GM19043 (cell line): ENCODE results near the gene MFSD6.

Experiments used
- ATAC-seq: cut with Tn5 transposase; IDR thresholded peaks from one replicate; pipeline ENCODE4 v1.9.1; 2021; ENCODE audit warnings: low read depth; ENCODE audit not compliant: unreplicated experiment

MFSD6 gene

GRCh38 chr2:190524928-190525327, 116.8 kb downstream of the MFSD6 start:
- ATAC-seq = no peak

- no peak for ATAC-seq
Observed at GRCh38 chr2:190526105-190526750, 118.1 kb downstream of the MFSD6 start.

GRCh38 chr2:190527214-190527613, 119.1 kb downstream of the MFSD6 start:
- no peak for ATAC-seq

- no peak for ATAC-seq
Observed at GRCh38 chr2:190527918-190528317, 119.8 kb downstream of the MFSD6 start.

GRCh38 chr2:190528521-190529001, 120.4 kb downstream of the MFSD6 start:
- no peak for ATAC-seq

- ATAC-seq = no peak
Observed at GRCh38 chr2:190529486-190530247, 121.5 kb downstream of the MFSD6 start.

- ATAC-seq = no peak
Observed at GRCh38 chr2:190530248-190530900, 122.2 kb downstream of the MFSD6 start.

GRCh38 chr2:190532581-190532980, 124.4 kb downstream of the MFSD6 start:
- ATAC-seq = no peak

GRCh38 chr2:190533175-190533967, 125.2 kb downstream of the MFSD6 start:
- ATAC-seq = no peak

GRCh38 chr2:190533968-190534309, 125.8 kb downstream of the MFSD6 start:
- peak; percentile 2 for ATAC-seq

- peak; percentile 64 for ATAC-seq
Observed at GRCh38 chr2:190534310-190535120, 126.4 kb downstream of the MFSD6 start, which contains the start of gene NEMP2. TSS of gene NEMP2 (minus strand) at chr2:190534722. CDS start at chr2:190534655, 67 bp downstream.

- ATAC-seq = no peak
Observed at GRCh38 chr2:190535121-190535439, 126.9 kb downstream of the MFSD6 start.

GRCh38 chr2:190535586-190535985, 127.4 kb downstream of the MFSD6 start:
- no peak for ATAC-seq

- no peak for ATAC-seq
Observed at GRCh38 chr2:190537765-190538164, 129.6 kb downstream of the MFSD6 start.

GRCh38 chr2:190538201-190538600, 130.0 kb downstream of the MFSD6 start:
- no peak for ATAC-seq

- ATAC-seq = no peak
Observed at GRCh38 chr2:190540048-190540447, 131.9 kb downstream of the MFSD6 start.

GRCh38 chr2:190545093-190545492, 136.9 kb downstream of the MFSD6 start:
- ATAC-seq = no peak

GRCh38 chr2:190545555-190546385, 137.6 kb downstream of the MFSD6 start:
- no peak for ATAC-seq

GRCh38 chr2:190546734-190547133, 138.6 kb downstream of the MFSD6 start:
- ATAC-seq = no peak
